ENCODE measurements around the gene COL9A1.

Gene COL9A1

GRCh38 chr6:70282919-70283461 is 19.9 kb downstream of the COL9A1 start:
- H3K9ac ChIP-seq (ENCODE audit: low read depth, low read length), result no peak overlapping the region
- H4K20me1 ChIP-seq (ENCODE audit: insufficient read depth, low read length), result no peaks in the 10 kb centered on the region
- no peaks in the 10 kb centered on the region for H3K4me1 ChIP-seq (ENCODE audit: insufficient read depth, low read length)
- H3K27me3 ChIP-seq (ENCODE audit: insufficient read depth, low read length, poor library complexity), result no peaks in the 10 kb centered on the region
- no peak for DNase-seq
- H3K27ac ChIP-seq (ENCODE audit: low read length), result no peak overlapping the region
- no peak overlapping the region for H3K4me3 ChIP-seq (ENCODE audit: low read depth in 1 of 2, low read length in 2 of 2)
- H3K9me3 ChIP-seq (ENCODE audit: insufficient read depth, low read length, severe bottlenecking), result no peaks in the 10 kb centered on the region
- ATAC-seq (ENCODE audit: insufficient read depth, low read depth), result no peak
- H2AFZ ChIP-seq (ENCODE audit: low read depth, low read length), result no peak overlapping the region
- no peaks in the 10 kb centered on the region for H3K79me2 ChIP-seq (ENCODE audit: insufficient read depth, low read length)
- H3K4me2 ChIP-seq (ENCODE audit: insufficient read depth, low read length), result no peak overlapping the region
- TF ChIP-seq, protein P1, sequence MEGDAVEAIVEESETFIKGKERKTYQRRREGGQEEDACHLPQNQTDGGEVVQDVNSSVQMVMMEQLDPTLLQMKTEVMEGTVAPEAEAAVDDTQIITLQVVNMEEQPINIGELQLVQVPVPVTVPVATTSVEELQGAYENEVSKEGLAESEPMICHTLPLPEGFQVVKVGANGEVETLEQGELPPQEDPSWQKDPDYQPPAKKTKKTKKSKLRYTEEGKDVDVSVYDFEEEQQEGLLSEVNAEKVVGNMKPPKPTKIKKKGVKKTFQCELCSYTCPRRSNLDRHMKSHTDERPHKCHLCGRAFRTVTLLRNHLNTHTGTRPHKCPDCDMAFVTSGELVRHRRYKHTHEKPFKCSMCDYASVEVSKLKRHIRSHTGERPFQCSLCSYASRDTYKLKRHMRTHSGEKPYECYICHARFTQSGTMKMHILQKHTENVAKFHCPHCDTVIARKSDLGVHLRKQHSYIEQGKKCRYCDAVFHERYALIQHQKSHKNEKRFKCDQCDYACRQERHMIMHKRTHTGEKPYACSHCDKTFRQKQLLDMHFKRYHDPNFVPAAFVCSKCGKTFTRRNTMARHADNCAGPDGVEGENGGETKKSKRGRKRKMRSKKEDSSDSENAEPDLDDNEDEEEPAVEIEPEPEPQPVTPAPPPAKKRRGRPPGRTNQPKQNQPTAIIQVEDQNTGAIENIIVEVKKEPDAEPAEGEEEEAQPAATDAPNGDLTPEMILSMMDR (IDR thresholded peaks at IDR 0.05; ENCODE audit: borderline replicate concordance, extremely low read depth, low read length, poor library complexity, severe bottlenecking), result no peak
- TF ChIP-seq EZH2 (IDR thresholded peaks at IDR 0.05; ENCODE audit: borderline replicate concordance, low read depth, low read length, severe bottlenecking), result no peak
- H3K36me3 ChIP-seq (ENCODE audit: insufficient read depth, low read length), result no peaks in the 10 kb centered on the region

- no peak overlapping the region for H3K9ac ChIP-seq (ENCODE audit: low read depth, low read length)
- H3K4me1 ChIP-seq (ENCODE audit: insufficient read depth, low read length), result no peaks in the 10 kb centered on the region
- ATAC-seq (ENCODE audit: insufficient read depth, low read depth) (no peak), DNase-seq (no peak)
- no peaks in the 10 kb centered on the region for H3K36me3 ChIP-seq (ENCODE audit: insufficient read depth, low read length)
- no peaks in the 10 kb centered on the region for H3K27me3 ChIP-seq (ENCODE audit: insufficient read depth, low read length, poor library complexity)
- H3K4me3 ChIP-seq (ENCODE audit: low read depth in 1 of 2, low read length in 2 of 2), result no peak overlapping the region
- H3K27ac ChIP-seq (ENCODE audit: low read length), result no peak overlapping the region
- no peaks in the 10 kb centered on the region for H3K9me3 ChIP-seq (ENCODE audit: insufficient read depth, low read length, severe bottlenecking)
- TF ChIP-seq EZH2 (IDR thresholded peaks at IDR 0.05; ENCODE audit: borderline replicate concordance, low read depth, low read length, severe bottlenecking), result no peak
- TF ChIP-seq, protein P1 (IDR thresholded peaks at IDR 0.05; ENCODE audit: borderline replicate concordance, extremely low read depth, low read length, poor library complexity, severe bottlenecking), result no peak
- H3K4me2 ChIP-seq (ENCODE audit: insufficient read depth, low read length), result no peak overlapping the region
- H2AFZ ChIP-seq (ENCODE audit: low read depth, low read length), result no peak overlapping the region
- no peaks in the 10 kb centered on the region for H3K79me2 ChIP-seq (ENCODE audit: insufficient read depth, low read length)
- no peaks in the 10 kb centered on the region for H4K20me1 ChIP-seq (ENCODE audit: insufficient read depth, low read length)
These were observed 20.5 kb downstream of the COL9A1 start for GRCh38 chr6:70282312-70282918.

DNA sequence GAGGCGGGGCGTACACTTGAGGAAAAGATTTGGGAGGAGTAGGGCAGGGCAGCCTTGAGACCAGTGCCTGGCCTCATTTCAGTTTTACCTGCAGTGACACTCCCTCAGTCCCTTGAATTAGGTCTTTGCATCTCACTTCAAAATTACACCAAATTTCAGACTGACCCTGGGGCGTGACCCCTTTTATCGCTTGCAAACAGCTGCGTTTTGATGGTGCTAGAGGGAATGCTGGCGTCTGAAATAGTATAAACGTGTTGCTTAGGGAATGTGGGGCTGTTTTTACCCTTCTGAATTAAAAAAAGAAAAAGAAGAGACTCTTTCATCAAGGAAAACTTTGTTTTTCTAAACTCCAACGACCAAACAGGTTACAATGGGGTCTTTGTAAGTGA is 21.0 kb downstream of the COL9A1 start:
- no peaks in the 10 kb centered on the region for H3K9me3 ChIP-seq (ENCODE audit: insufficient read depth, low read length, severe bottlenecking)
- H4K20me1 ChIP-seq (ENCODE audit: insufficient read depth, low read length), result no peaks in the 10 kb centered on the region
- H3K4me3 ChIP-seq (ENCODE audit: low read depth in 1 of 2, low read length in 2 of 2), result no peak overlapping the region
- no peak overlapping the region for H3K27ac ChIP-seq (ENCODE audit: low read length)
- H2AFZ ChIP-seq (ENCODE audit: low read depth, low read length), result no peak overlapping the region
- H3K79me2 ChIP-seq (ENCODE audit: insufficient read depth, low read length), result no peaks in the 10 kb centered on the region
- H3K36me3 ChIP-seq (ENCODE audit: insufficient read depth, low read length), result no peaks in the 10 kb centered on the region
- no peaks in the 10 kb centered on the region for H3K27me3 ChIP-seq (ENCODE audit: insufficient read depth, low read length, poor library complexity)
- no peak overlapping the region for H3K9ac ChIP-seq (ENCODE audit: low read depth, low read length)
- H3K4me1 ChIP-seq (ENCODE audit: insufficient read depth, low read length), result no peaks in the 10 kb centered on the region
- H3K4me2 ChIP-seq (ENCODE audit: insufficient read depth, low read length), result no peak overlapping the region
- TF ChIP-seq, protein P1 (IDR thresholded peaks at IDR 0.05; ENCODE audit: borderline replicate concordance, extremely low read depth, low read length, poor library complexity, severe bottlenecking), result no peak
- no peak for TF ChIP-seq EZH2 (IDR thresholded peaks at IDR 0.05; ENCODE audit: borderline replicate concordance, low read depth, low read length, severe bottlenecking)
- DNase-seq, result no peak
- no peak for ATAC-seq (ENCODE audit: insufficient read depth, low read depth)
